SJSA1 (cell line): ENCODE results near the gene TECTA. TPM values are rescaled to one million over a fixed set of nuclear protein-coding genes. Genes with fewer than 3 reads are reported as not detected.
"Not testable (repeated sequence)": the region's sequence is repeated elsewhere in the genome, so short reads cannot be mapped to it uniquely, and the experiment has no call there.

ENCODE experiments used
- DNase-seq, 2 experiments: peaks; one replicate each; pipeline ENCODE4 v3.0.0-alpha.2; 2015 to 2020; ENCODE audit warnings: low spot score in 2 of 2, low read depth in 1 of 2
- H3K27ac ChIP-seq: fragments of 250-450 bp; sonication (Bioruptor Pico); 2 replicates; pipeline ENCODE4 v1.5.1; 2020; ENCODE audit warnings: mild to moderate bottlenecking, moderate library complexity
- H3K27me3 ChIP-seq: fragments of 250-450 bp; sonication (Bioruptor Pico); replicated peaks from 2 replicates; pipeline ENCODE4 v1.5.1; 2020; ENCODE audit warnings: mild to moderate bottlenecking, moderate library complexity
- H3K36me3 ChIP-seq: fragments of 250-450 bp; sonication (Bioruptor Pico); 2 replicates; pipeline ENCODE4 v1.5.1; 2020; ENCODE audit warnings: mild to moderate bottlenecking
- H3K4me1 ChIP-seq: fragments of 250-450 bp; sonication (Bioruptor Pico); replicated peaks from 2 replicates; pipeline ENCODE4 v1.6.1; 2021; ENCODE audit warnings: mild to moderate bottlenecking
- H3K4me3 ChIP-seq: fragments of 250-450 bp; sonication (Bioruptor Pico); 2 replicates; pipeline ENCODE4 v1.5.1; 2020; ENCODE audit warnings: mild to moderate bottlenecking
- H3K9me3 ChIP-seq: fragments of 250-450 bp; sonication (Bioruptor Pico); replicated peaks from 2 replicates; pipeline ENCODE4 v1.5.1; 2020; ENCODE audit warnings: mild to moderate bottlenecking
- total RNA-seq: library from RNA; depleted of rRNA; stranded (reverse); fragments of >200 nt; shearing (Covaris generic); gene quantifications from 2 replicates; pipeline ENCODE4 v1.2.3, GENCODE V29; 2014

TECTA gene
- total RNA-seq, 1 experiment from 2014 or later: 0.03 TPM

- no peaks in the 10 kb centered on the region for H3K27me3 ChIP-seq
- H3K4me3 ChIP-seq: no peak overlapping the region
- H3K27ac ChIP-seq: no peak overlapping the region
- H3K36me3 ChIP-seq: no peaks in the 10 kb centered on the region
- no peaks in the 10 kb centered on the region for H3K9me3 ChIP-seq
- no peak for DNase-seq
- H3K4me1 ChIP-seq: no peaks in the 10 kb centered on the region
Measured at GRCh38 chr11:121149116-121149515, 48.1 kb downstream of the TECTA start.

- Histone ChIP-seq H3K27ac (no peak overlapping the region), H3K4me1 (no peaks in the 10 kb centered on the region), H3K36me3 (no peaks in the 10 kb centered on the region), H3K9me3 (no peaks in the 10 kb centered on the region), H3K4me3 (no peak overlapping the region), H3K27me3 (no peaks in the 10 kb centered on the region)
- DNase-seq: no peak
Measured at GRCh38 chr11:121151207-121151688, 50.2 kb downstream of the TECTA start.

- no peak for DNase-seq
- H3K27ac ChIP-seq: no peak overlapping the region
- H3K27me3 ChIP-seq: no peaks in the 10 kb centered on the region
- H3K36me3 ChIP-seq: no peaks in the 10 kb centered on the region
- H3K9me3 ChIP-seq: no peaks in the 10 kb centered on the region
- no peaks in the 10 kb centered on the region for H3K4me1 ChIP-seq
- no peak overlapping the region for H3K4me3 ChIP-seq
Measured at GRCh38 chr11:121152764-121153163, 51.7 kb downstream of the TECTA start.

GRCh38 chr11:121153472-121153871, 52.4 kb downstream of the TECTA start:
- DNase-seq: no peak
- H3K36me3 ChIP-seq: no peaks in the 10 kb centered on the region
- H3K4me1 ChIP-seq: no peaks in the 10 kb centered on the region
- H3K27me3 ChIP-seq: no peaks in the 10 kb centered on the region
- H3K27ac ChIP-seq: no peak overlapping the region
- no peaks in the 10 kb centered on the region for H3K9me3 ChIP-seq
- H3K4me3 ChIP-seq: no peak overlapping the region

GRCh38 chr11:121154486-121155314, 53.7 kb downstream of the TECTA start:
- H3K9me3 ChIP-seq: no peaks in the 10 kb centered on the region
- H3K27ac ChIP-seq: no peak overlapping the region
- no peak overlapping the region for H3K4me3 ChIP-seq
- H3K27me3 ChIP-seq: no peaks in the 10 kb centered on the region
- no peaks in the 10 kb centered on the region for H3K36me3 ChIP-seq
- no peaks in the 10 kb centered on the region for H3K4me1 ChIP-seq
- no peak for DNase-seq

- no peaks in the 10 kb centered on the region for H3K27me3 ChIP-seq
- H3K27ac ChIP-seq: no peak overlapping the region
- no peaks in the 10 kb centered on the region for H3K36me3 ChIP-seq
- DNase-seq: no peak
- H3K4me1 ChIP-seq: no peaks in the 10 kb centered on the region
- no peak overlapping the region for H3K4me3 ChIP-seq
- no peaks in the 10 kb centered on the region for H3K9me3 ChIP-seq
Measured at GRCh38 chr11:121157756-121158155, 56.7 kb downstream of the TECTA start.

GRCh38 chr11:121159741-121160140, 58.7 kb downstream of the TECTA start:
- no peaks in the 10 kb centered on the region for H3K9me3 ChIP-seq
- no peaks in the 10 kb centered on the region for H3K27me3 ChIP-seq

GRCh38 chr11:121161349-121161917, 60.4 kb downstream of the TECTA start:
- Histone ChIP-seq H3K36me3 (no peaks in the 10 kb centered on the region), H3K27ac (no peak overlapping the region), H3K27me3 (no peaks in the 10 kb centered on the region), H3K4me3 (no peak overlapping the region), H3K9me3 (no peaks in the 10 kb centered on the region), H3K4me1 (no peaks in the 10 kb centered on the region)
- no peak for DNase-seq

More at GRCh38 chr11:121159741-121160140, 58.7 kb downstream of the TECTA start:
- Histone ChIP-seq H3K27ac (no peak overlapping the region), H3K4me1 (no peaks in the 10 kb centered on the region), H3K4me3 (no peak overlapping the region), H3K36me3 (no peaks in the 10 kb centered on the region)
- no peak for DNase-seq

GRCh38 chr11:121163658-121164308, 62.7 kb downstream of the TECTA start:
- DNase-seq: no peak
- no peaks in the 10 kb centered on the region for H3K9me3 ChIP-seq
- H3K4me1 ChIP-seq: no peaks in the 10 kb centered on the region
- no peak overlapping the region for H3K27ac ChIP-seq
- H3K36me3 ChIP-seq: no peaks in the 10 kb centered on the region
- H3K4me3 ChIP-seq: no peak overlapping the region
- no peaks in the 10 kb centered on the region for H3K27me3 ChIP-seq

GRCh38 chr11:121177629-121178028, 76.6 kb downstream of the TECTA start:
- not testable (repeated sequence) for H3K27ac ChIP-seq, H3K4me1 ChIP-seq, H3K9me3 ChIP-seq, DNase-seq, H3K27me3 ChIP-seq, H3K4me3 ChIP-seq, H3K36me3 ChIP-seq

- Histone ChIP-seq H3K4me3 (no peak overlapping the region), H3K4me1 (no peaks in the 10 kb centered on the region), H3K27me3 (no peaks in the 10 kb centered on the region), H3K9me3 (no peaks in the 10 kb centered on the region), H3K27ac (no peak overlapping the region), H3K36me3 (no peaks in the 10 kb centered on the region)
- DNase-seq: no peak
Measured at GRCh38 chr11:121179306-121179705, 78.3 kb downstream of the TECTA start.

GRCh38 chr11:121180183-121180582, 79.1 kb downstream of the TECTA start:
- Histone ChIP-seq H3K27me3 (no peaks in the 10 kb centered on the region), H3K4me3 (no peak overlapping the region), H3K4me1 (no peaks in the 10 kb centered on the region), H3K36me3 (no peaks in the 10 kb centered on the region), H3K27ac (no peak overlapping the region), H3K9me3 (no peaks in the 10 kb centered on the region)
- DNase-seq: no peak

- no peak overlapping the region for H3K4me3 ChIP-seq
- no peaks in the 10 kb centered on the region for H3K4me1 ChIP-seq
- H3K9me3 ChIP-seq: no peaks in the 10 kb centered on the region
- no peak for DNase-seq
- no peaks in the 10 kb centered on the region for H3K36me3 ChIP-seq
- H3K27me3 ChIP-seq: no peaks in the 10 kb centered on the region
- no peak overlapping the region for H3K27ac ChIP-seq
Measured at GRCh38 chr11:121188776-121189175, 87.7 kb downstream of the TECTA start.

GRCh38 chr11:121191818-121192217, 90.8 kb downstream of the TECTA start:
- Histone ChIP-seq H3K9me3 (no peaks in the 10 kb centered on the region), H3K27me3 (no peaks in the 10 kb centered on the region), H3K4me3 (no peak overlapping the region), H3K36me3 (no peaks in the 10 kb centered on the region), H3K27ac (no peak overlapping the region), H3K4me1 (no peaks in the 10 kb centered on the region)
- no peak for DNase-seq
